HepG2 (cell line): ENCODE data around the gene SOCS7. TPM values are rescaled to one million over a fixed set of nuclear protein-coding genes. Genes with fewer than 3 reads are reported as not detected.
A peak's percentile ranks its signal among the peaks of the same experiment; 100 is the strongest.

ENCODE experiments used
- BCLAF1 ChIP-seq: fragments of 450-650 bp; IDR thresholded peaks from 2 replicates; pipeline ENCODE4 v1.6.1; 2017; ENCODE audit warnings: mild to moderate bottlenecking
- ELK4 ChIP-seq: sonication (generic); formaldehyde crosslinking; IDR thresholded peaks from 2 replicates; pipeline ENCODE4 v1.9.0; 2021; ENCODE audit warnings: missing genetic modification reagents, borderline replicate concordance
- FOSL2 ChIP-seq: sonication (generic); formaldehyde crosslinking; IDR thresholded peaks from 2 replicates; pipeline ENCODE4 v1.4.0; 2020; ENCODE audit warnings: missing genetic modification reagents
- FOXK2 ChIP-seq: fragments of 450-650 bp; IDR thresholded peaks from 2 replicates; pipeline ENCODE4 v1.6.1; 2016
- GABPA ChIP-seq, 2 experiments: IDR thresholded peaks; 2 replicates each; pipeline ENCODE4 v1.6.1; 2011 to 2016; ENCODE audit warnings: low read depth in 2 of 2, low read length in 1 of 2, missing biosample characterization in 1 of 2, missing genetic modification characterization in 1 of 2
- KDM2A ChIP-seq: sonication (generic); formaldehyde crosslinking; IDR thresholded peaks from 2 replicates; pipeline ENCODE4 v1.4.0; 2020; ENCODE audit warnings: low read depth, missing genetic modification reagents, borderline replicate concordance
- LCORL ChIP-seq, 2 experiments: fragments of 450-650 bp in 1 of 2; sonication (generic) in 1 of 2; formaldehyde crosslinking in 1 of 2; IDR thresholded peaks; 2 replicates each; pipeline versions ENCODE4 v1.5.0 to v1.6.1; 2017 to 2020; ENCODE audit warnings: antibody characterized with exemption in 1 of 2, missing genetic modification reagents in 1 of 2
- MED8 ChIP-seq: sonication (generic); formaldehyde crosslinking; IDR thresholded peaks from 2 replicates; pipeline ENCODE4 v1.8.1; 2023; ENCODE audit warnings: mild to moderate bottlenecking, missing genetic modification reagents; ENCODE audit not compliant: insufficient replicate concordance
- TBX2 ChIP-seq: sonication (generic); formaldehyde crosslinking; IDR thresholded peaks from 2 replicates; pipeline ENCODE4 v1.5.0; 2020; ENCODE audit warnings: missing genetic modification reagents, mild to moderate bottlenecking, borderline replicate concordance
- TIGD3 ChIP-seq: sonication (generic); formaldehyde crosslinking; IDR thresholded peaks from 2 replicates; pipeline ENCODE4 v1.5.1; 2020; ENCODE audit warnings: mild to moderate bottlenecking, missing genetic modification reagents, borderline replicate concordance
- ZBTB42 ChIP-seq: sonication (generic); formaldehyde crosslinking; IDR thresholded peaks from 2 replicates; pipeline ENCODE4 v1.5.0; 2020; ENCODE audit warnings: mild to moderate bottlenecking, missing genetic modification reagents
- ZNF234 ChIP-seq: sonication (generic); formaldehyde crosslinking; conservative IDR thresholded peaks from 2 replicates; pipeline ENCODE4 v1.5.1; 2020; ENCODE audit warnings: mild to moderate bottlenecking, missing genetic modification reagents
- ZNF280B ChIP-seq: sonication (generic); formaldehyde crosslinking; IDR thresholded peaks from 2 replicates; pipeline ENCODE4 v1.5.0; 2020; ENCODE audit warnings: missing genetic modification reagents, mild to moderate bottlenecking, borderline replicate concordance
- ZNF326 ChIP-seq: sonication (generic); formaldehyde crosslinking; IDR thresholded peaks from 2 replicates; pipeline ENCODE4 v1.4.0; 2020; ENCODE audit warnings: missing genetic modification reagents, borderline replicate concordance
- ZNF891 ChIP-seq: sonication (generic); formaldehyde crosslinking; IDR thresholded peaks from 2 replicates; pipeline ENCODE4 v1.5.0; 2020; ENCODE audit warnings: mild to moderate bottlenecking, missing genetic modification reagents
- polyA plus RNA-seq, 8 experiments: library from polyadenylated mRNA; depleted of rRNA in 3 of 8; stranded (reverse) in 7 of 8; unstranded in 1 of 8; fragments of >200 nt; fragmentation: Illumina TruSeq in 4 of 8; extraction: Trizol in 4 of 8; gene quantifications; 2 replicates each; pipeline versions ENCODE4 v1.2.1 to v1.2.3, GENCODE V29; 2011 to 2016; ENCODE audit warnings: low read depth in 4 of 8, missing spikeins in 1 of 8, mixed read lengths in 1 of 8; ENCODE audit not compliant: insufficient read depth in 1 of 8
- total RNA-seq, 5 experiments: library from RNA; depleted of rRNA; stranded (reverse); fragments of >200 nt; fragmentation: Illumina TruSeq; extraction: Trizol; gene quantifications; 2 replicates each; pipeline ENCODE4 v1.2.3, GENCODE V29; 2016; ENCODE audit warnings: low read depth in 1 of 5

The SOCS7 gene
- total and polyA plus RNA-seq, 2 of the 13 experiments (the other 11 are each of a cell fraction or from before 2014, with no cell fraction given), result 19.2 to 24.2 TPM

- TF ChIP-seq ZNF280B (CRISPR knock-in tag) (peak; percentile 91), FOXK2 (no peak), LCORL (IDR thresholded peaks at IDR 0.05) (no peak), LCORL (CRISPR knock-in tag; IDR thresholded peaks at IDR 0.05) (peak; percentile 71; the same call in 1 of the 2 replicates), TIGD3 (CRISPR knock-in tag) (no peak), FOSL2 (peak; percentile 80), BCLAF1 (no peak), ZNF234 (CRISPR knock-in tag) (0 out of 2 replicates have a peak, but pooled peaks have one; percentile 38), TBX2 (peak; percentile 82), ZBTB42 (CRISPR knock-in tag) (peak; percentile 83; the same call in 1 of the 2 replicates), ZNF891 (CRISPR knock-in tag) (peak; percentile 58), GABPA (IDR thresholded peaks at IDR 0.05; ENCODE audit: low read depth, low read length) (peak; percentile 89), GABPA (CRISPR knock-in tag; IDR thresholded peaks at IDR 0.05; ENCODE audit: low read depth) (peak; percentile 90), MED8 (CRISPR knock-in tag) (no peak), KDM2A (peak; percentile 91), ELK4 (CRISPR knock-in tag) (0 out of 2 replicates have a peak, but pooled peaks have one; percentile 68), ZNF326 (CRISPR knock-in tag) (no peak)
Observed at GRCh38 chr17:38351412-38352222, at the start of gene SOCS7 (continued).
